ENCODE measurements around the gene EVX2. TPM values are rescaled to one million over a fixed set of nuclear protein-coding genes. Genes with fewer than 3 reads are reported as not detected.
A peak's percentile ranks its signal among the peaks of the same experiment; 100 is the strongest.

EVX2 gene
- total RNA-seq, 1 experiment from 2014 or later = not detected

- DNase-seq (ENCODE audit: low spot score) (no peak), ATAC-seq (no peak)
- Mint-ChIP-seq H3K4me1 (peaks cover 37% of the 10 kb centered on the region), H3K27ac (no peak overlapping the region), H3K9me3 (no peaks in the 10 kb centered on the region), H3K4me3 (peak overlapping the region; percentile 39), H3K27me3 (ENCODE audit: low read depth) (peaks cover 98% of the 10 kb centered on the region), H3K36me3 (0 out of 2 replicates have a peak, but pooled peaks cover 2% of the 10 kb centered on the region)
- ChIA-PET CTCF (interaction anchor here (0.7 to 3.1 kb wide), 4 partner anchors 8 to 506 kb away, joined by 3 to 14 read pairs (median 8); no protein-coding TSS in a partner anchor), POLR2A (interaction anchor here (0.7 kb wide), 1 partner anchor 17 kb away, joined by 3 read pairs; no protein-coding TSS in a partner anchor)
- no peak for TF ChIP-seq ESRRA (CRISPR knock-in tag; IDR thresholded peaks at IDR 0.05; ENCODE audit: borderline replicate concordance)
- TF ChIP-seq FOXP4 (CRISPR knock-in tag; IDR thresholded peaks at IDR 0.05) = no peak
- no peak for TF ChIP-seq IRF2 (CRISPR knock-in tag; IDR thresholded peaks at IDR 0.05; ENCODE audit: borderline replicate concordance, low read depth)
- TF ChIP-seq E2F5 (CRISPR knock-in tag; IDR thresholded peaks at IDR 0.05) = no peak
- no peak for TF ChIP-seq ATF6 (CRISPR knock-in tag; IDR thresholded peaks at IDR 0.05)
- no peak for TF ChIP-seq ATF2 (CRISPR knock-in tag; IDR thresholded peaks at IDR 0.05; ENCODE audit: borderline replicate concordance, low read depth)
- TF ChIP-seq ZNF121 (CRISPR knock-in tag; IDR thresholded peaks at IDR 0.05) = no peak
- no peak for TF ChIP-seq ETV6 (CRISPR knock-in tag; IDR thresholded peaks at IDR 0.05)
- TF ChIP-seq NR2C2 (CRISPR knock-in tag; IDR thresholded peaks at IDR 0.05) = no peak
- TF ChIP-seq GTF2I (CRISPR knock-in tag; conservative IDR thresholded peaks at IDR 0.05) = no peak
- TF ChIP-seq GRHL2 (CRISPR knock-in tag; IDR thresholded peaks at IDR 0.05; ENCODE audit: insufficient replicate concordance, severe bottlenecking) = no peak
- TF ChIP-seq E2F4 (CRISPR knock-in tag; IDR thresholded peaks at IDR 0.05; ENCODE audit: borderline replicate concordance, low read depth) = no peak
- no peak for TF ChIP-seq SMAD3 (CRISPR knock-in tag; IDR thresholded peaks at IDR 0.05; ENCODE audit: borderline replicate concordance)
Measured at GRCh38 chr2:176132205-176133171, 48.7 kb upstream of the EVX2 start.

- POLR2A ChIA-PET = no interaction called here
- H3K4me3 Mint-ChIP-seq = no peak overlapping the region
- CTCF ChIA-PET = interaction anchor here (1.6 to 3.1 kb wide), 3 partner anchors 8 to 323 kb away, joined by 6 to 14 read pairs (median 9); no protein-coding TSS in a partner anchor
- peaks cover 98% of the 10 kb centered on the region for H3K27me3 Mint-ChIP-seq (ENCODE audit: low read depth)
- H3K4me1 Mint-ChIP-seq = peaks cover 37% of the 10 kb centered on the region
- DNase-seq (ENCODE audit: low spot score) (no peak), ATAC-seq (no peak)
- no peaks in the 10 kb centered on the region for H3K9me3 Mint-ChIP-seq
- H3K27ac Mint-ChIP-seq = no peak overlapping the region
- H3K36me3 Mint-ChIP-seq = 0 out of 2 replicates have a peak, but pooled peaks cover 2% of the 10 kb centered on the region
- TF ChIP-seq AR (CRISPR knock-in tag; IDR thresholded peaks at IDR 0.05) (no peak), ATF2 (CRISPR knock-in tag; IDR thresholded peaks at IDR 0.05; ENCODE audit: borderline replicate concordance, low read depth) (no peak), AFF4 (CRISPR knock-in tag; IDR thresholded peaks at IDR 0.05; ENCODE audit: borderline replicate concordance) (no peak), MYBL2 (CRISPR knock-in tag; IDR thresholded peaks at IDR 0.05) (no peak)
Measured at GRCh38 chr2:176131848-176132158, 48.0 kb upstream of the EVX2 start.

All from WTC11 (cell line).